Thyroid gland (tissue), 4 donors: ENCODE measurements around the gene EFNA5.

ENCODE experiments used
- CTCF ChIP-seq, 6 experiments: fragments of 200-600 bp in 3 of 6; fragments of 450-650 bp in 3 of 6; sonication (generic) in 3 of 6; IDR thresholded peaks; one replicate each; pipeline ENCODE4 v1.5.1; 2016 to 2019; ENCODE audit warnings: antibody characterized with exemption in 6 of 6, mild to moderate bottlenecking in 2 of 6, inconsistent platforms in 1 of 6, moderate library complexity in 1 of 6
- POLR2A ChIP-seq, 2 donors: fragments of 450-650 bp; IDR thresholded peaks; one replicate each; pipeline ENCODE4 v1.6.1; 2017; ENCODE audit warnings: antibody characterized with exemption in 2 of 2, mild to moderate bottlenecking in 2 of 2, moderate library complexity in 1 of 2

GRCh38 chr5:107668154-107669095 lies 2.3 kb downstream of the EFNA5 start:
- no peak for TF ChIP-seq CTCF (IDR thresholded peaks at IDR 0.05)
- no peak for TF ChIP-seq POLR2A (IDR thresholded peaks at IDR 0.05)
